HG02588 (cell line): Measurements from ENCODE around the gene DHCR7.

Source experiments
- ATAC-seq: cut with Tn5 transposase; IDR thresholded peaks from one replicate; pipeline ENCODE4 v1.9.1; 2021; ENCODE audit warnings: mild to moderate bottlenecking, moderate library complexity; ENCODE audit not compliant: unreplicated experiment

DHCR7 gene

GRCh38 chr11:71459076-71459766, 11.0 kb upstream of the DHCR7 start:
- ATAC-seq: no peak

- ATAC-seq: no peak
These were observed 10.2 kb upstream of the DHCR7 start for GRCh38 chr11:71458146-71459070.

- ATAC-seq: no peak
These were observed 8.6 kb upstream of the DHCR7 start for GRCh38 chr11:71456831-71457230.

GRCh38 chr11:71456294-71456693, 8.1 kb upstream of the DHCR7 start:
- ATAC-seq: no peak

- no peak for ATAC-seq
These were observed 6.4 kb upstream of the DHCR7 start for GRCh38 chr11:71454470-71455113.

- no peak for ATAC-seq
These were observed 5.7 kb upstream of the DHCR7 start for GRCh38 chr11:71453918-71454304.

GRCh38 chr11:71453037-71453917, 5.1 kb upstream of the DHCR7 start, which contains the start of gene NADSYN1:
NADSYN1 (plus strand) TSS chr11:71453203; CDS start chr11:71453297, 94 bp downstream.
- ATAC-seq: peak; percentile 51

GRCh38 chr11:71452199-71453036, 4.2 kb upstream of the DHCR7 start:
- ATAC-seq: no peak

GRCh38 chr11:71451596-71452198, 3.5 kb upstream of the DHCR7 start:
- no peak for ATAC-seq

- ATAC-seq: no peak
These were observed 2.7 kb upstream of the DHCR7 start for GRCh38 chr11:71450939-71451338.

- no peak for ATAC-seq
These were observed 2.3 kb upstream of the DHCR7 start for GRCh38 chr11:71450507-71450906.

- ATAC-seq: no peak
These were observed 1.4 kb upstream of the DHCR7 start for GRCh38 chr11:71449596-71449995.

GRCh38 chr11:71447791-71448256, 369 bp downstream of the DHCR7 start:
- peak; percentile 9 for ATAC-seq

- no peak for ATAC-seq
These were observed 1.1 kb downstream of the DHCR7 start for GRCh38 chr11:71446942-71447688.

- ATAC-seq: no peak
These were observed 2.0 kb downstream of the DHCR7 start for GRCh38 chr11:71446150-71446549.

- no peak for ATAC-seq
These were observed 3.4 kb downstream of the DHCR7 start for GRCh38 chr11:71444811-71445210.

- no peak for ATAC-seq
These were observed 4.3 kb downstream of the DHCR7 start for GRCh38 chr11:71443736-71444445.

GRCh38 chr11:71442880-71443279, 5.3 kb downstream of the DHCR7 start:
- no peak for ATAC-seq
